Hippocampal formation (tissue), 2 donors: ENCODE results near the gene ACTA1.
A peak's percentile ranks its signal among the peaks of the same experiment; 100 is the strongest.
"Not testable (repeated sequence)": the region's sequence is repeated elsewhere in the genome, so short reads cannot be mapped to it uniquely, and the experiment has no call there.

Source experiments
- DNase-seq, 2 donors: peaks; one replicate each; lab custom pipeline; 2025; lab: John Stamatoyannopoulos, UW

The ACTA1 gene

DNA sequence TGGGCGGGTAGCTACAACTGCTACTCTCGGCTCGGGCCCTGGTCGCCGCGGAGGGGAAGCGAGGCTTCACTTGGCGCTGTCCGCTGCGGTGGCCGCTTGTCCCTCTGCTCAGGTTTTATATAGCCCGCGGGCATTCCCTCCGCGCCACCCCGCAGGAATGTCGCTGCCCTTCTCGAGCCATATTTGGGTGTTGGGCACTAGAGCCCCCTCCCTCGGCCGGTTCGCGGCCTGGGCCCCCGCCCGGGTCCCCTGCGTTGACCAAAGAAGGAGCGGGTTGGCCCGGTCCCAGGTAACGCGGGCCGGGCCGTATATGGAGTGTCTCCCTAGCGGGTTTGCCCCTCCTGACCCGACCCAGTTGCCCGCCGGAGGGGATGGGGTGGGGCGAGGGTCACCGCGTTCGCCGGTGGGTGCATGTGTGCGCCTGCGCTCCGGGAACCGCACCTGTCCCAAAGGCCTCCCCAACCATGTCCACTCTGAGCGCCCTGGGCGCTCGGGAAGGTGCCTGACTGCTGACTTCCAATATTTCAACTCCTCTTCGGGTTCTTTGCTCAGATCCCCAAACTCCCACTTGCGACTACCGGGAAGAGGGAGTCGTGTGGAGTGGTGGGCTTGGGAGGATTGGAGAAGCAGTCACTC is at the start of gene ACTA1:
ACTA1 (minus strand) TSS at position 90 of the 636 bp plus-strand sequence. CDS start 979 bp downstream, outside the sequence.
- DNase-seq, result no peak

DNA sequence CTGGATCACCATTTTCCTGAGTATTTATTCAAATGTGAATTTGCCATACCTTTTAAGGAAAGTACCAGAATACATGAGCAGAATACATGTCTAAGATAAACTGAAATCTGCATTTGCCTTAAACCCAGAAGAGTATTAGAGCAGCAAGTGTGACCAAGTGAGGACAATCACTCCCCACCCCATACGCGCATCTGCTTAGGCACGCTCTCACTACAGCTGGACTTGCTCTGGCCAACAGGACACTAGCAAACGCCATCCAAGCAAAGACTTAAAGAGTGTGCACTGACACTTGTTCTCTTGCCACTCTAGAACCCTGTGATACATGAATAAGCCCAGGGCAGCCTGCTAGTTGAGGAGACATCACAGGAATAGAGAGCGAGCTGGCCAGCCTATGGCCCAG is 48.6 kb upstream of the ACTA1 start:
- DNase-seq, result no peak

DNA sequence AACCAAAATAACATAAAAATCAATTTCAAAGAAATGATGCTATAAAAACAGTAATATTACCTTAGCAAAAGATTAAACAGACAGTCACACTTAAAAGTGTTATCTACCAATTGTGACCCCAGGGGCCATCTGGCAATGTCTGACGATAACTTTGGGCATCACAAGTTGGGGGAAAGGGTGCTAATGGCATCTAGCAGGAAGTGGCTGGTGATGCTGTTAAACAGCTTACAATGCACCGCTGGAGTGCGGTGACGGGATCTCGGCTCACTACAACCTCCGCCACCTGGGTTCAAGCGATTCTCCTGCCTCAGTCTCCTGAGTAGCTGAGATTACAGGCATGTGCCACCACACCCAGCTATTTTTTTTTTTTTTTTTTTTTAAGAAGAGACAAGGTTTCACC is 46.6 kb upstream of the ACTA1 start:
- DNase-seq, result no peak

DNA sequence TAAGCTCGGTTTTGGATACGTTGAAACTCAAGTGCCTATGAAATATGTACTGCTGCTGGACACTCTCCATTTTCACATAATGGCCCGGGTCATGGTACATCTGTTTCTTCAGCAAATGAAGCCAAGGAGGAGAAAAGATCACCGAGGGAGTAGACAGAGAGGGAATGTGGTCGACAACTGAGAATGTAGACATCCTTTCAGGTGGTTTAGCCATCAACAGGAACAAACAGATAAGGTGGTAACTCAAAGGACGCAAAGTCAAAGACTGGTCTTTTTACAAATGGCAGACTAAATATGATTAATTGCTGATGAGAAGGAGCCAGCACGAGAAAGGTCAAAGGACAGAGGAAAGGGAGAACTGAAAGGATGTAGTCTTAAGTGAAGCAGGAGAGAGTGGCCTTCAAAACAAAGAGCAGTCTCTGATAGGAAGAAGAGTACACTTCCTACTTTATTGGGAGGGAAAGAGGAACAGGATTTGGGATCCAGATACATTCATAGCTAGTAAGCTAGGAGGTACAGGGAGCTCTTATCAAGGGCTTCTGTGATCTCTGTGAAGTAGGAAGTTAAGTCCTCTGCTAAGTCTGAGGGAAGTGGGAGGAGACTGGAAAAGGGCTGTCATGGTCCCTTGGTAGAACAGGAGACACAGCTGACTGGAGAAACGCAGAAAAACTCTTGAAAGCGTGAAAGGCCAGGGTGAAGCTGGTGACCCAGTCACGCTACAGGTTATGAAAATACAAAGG is 45.9 kb upstream of the ACTA1 start:
- DNase-seq, result no peak

DNA sequence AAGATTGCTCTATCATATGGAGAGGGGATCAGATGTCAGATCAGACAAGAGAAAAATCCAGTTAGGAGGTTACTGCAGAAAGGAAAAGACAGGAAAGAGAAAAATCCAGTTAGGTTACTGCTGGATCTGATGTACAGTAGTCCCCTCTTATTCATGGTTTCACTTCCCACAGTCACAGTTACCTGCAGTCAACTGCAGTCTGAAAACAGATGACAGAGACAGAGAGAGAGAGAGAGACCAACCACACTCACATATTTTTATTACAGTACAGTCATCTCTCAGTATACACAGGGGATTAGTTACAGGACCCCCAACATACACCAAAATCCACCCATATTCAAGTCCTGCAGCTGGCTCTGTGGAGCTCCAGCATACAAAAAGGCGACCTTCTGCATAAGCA is 45.0 kb upstream of the ACTA1 start:
- DNase-seq, result no peak

DNA sequence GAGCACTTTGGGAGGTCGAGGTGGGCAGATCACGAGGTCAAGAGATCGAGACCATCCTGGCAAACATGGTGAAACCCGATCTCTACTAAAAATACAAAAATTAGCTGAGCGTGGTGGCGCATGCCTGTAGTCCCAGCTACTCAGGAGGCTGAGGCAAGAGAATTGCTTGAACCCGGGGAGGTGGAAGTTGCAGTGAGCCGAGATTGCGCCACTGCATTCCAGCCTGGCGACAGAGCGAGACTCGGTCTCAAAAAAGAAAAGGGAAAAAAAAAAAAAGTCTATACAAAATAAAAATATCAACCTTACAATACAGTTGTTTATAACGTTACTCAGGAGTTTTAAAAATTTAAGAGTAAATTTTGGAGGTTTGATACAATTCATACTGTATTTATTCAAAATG is 42.0 kb upstream of the ACTA1 start:
- not testable (repeated sequence) for DNase-seq

DNA sequence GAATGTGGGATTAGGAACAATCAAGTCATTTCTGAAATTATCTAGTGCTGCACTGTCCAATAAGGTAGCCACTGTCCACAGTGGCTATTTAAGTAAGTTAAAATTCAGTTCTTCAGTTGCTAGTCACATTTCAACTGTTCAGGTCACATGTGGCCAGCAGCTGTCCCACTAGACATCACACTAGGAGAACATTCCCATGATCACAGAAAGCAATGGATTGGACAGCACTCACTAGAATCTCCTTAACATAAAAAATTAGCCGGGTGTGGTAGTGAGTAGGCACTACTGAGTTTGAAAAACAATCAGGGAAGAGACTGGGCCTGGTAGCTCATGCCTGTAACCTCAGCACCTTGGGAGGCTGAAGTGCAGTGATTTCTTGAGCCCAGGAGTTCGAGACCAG is 40.6 kb upstream of the ACTA1 start:
- no peak for DNase-seq

DNA sequence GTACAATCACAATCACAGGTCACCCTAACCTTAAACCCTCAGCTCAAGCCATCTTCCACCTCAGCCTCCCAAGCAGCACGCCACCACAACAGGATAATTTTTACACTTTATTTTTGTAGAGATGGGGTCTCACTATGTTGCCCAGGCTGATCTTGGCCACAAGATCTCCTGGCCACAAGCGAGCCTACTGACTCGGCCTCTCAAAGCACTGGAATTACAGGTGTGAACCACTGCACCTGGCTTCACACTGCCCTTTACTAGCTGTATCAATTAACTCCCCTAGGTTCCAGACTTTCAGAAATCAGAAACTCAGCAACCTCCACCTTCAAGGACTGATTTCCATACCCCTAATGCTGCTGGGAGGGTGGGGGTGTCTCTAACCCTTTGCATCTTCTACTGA is 37.3 kb upstream of the ACTA1 start:
- DNase-seq, result no peak

- no peak for DNase-seq
Measured at GRCh38 chr1:229470406-229471043, 36.6 kb upstream of the ACTA1 start.

DNA sequence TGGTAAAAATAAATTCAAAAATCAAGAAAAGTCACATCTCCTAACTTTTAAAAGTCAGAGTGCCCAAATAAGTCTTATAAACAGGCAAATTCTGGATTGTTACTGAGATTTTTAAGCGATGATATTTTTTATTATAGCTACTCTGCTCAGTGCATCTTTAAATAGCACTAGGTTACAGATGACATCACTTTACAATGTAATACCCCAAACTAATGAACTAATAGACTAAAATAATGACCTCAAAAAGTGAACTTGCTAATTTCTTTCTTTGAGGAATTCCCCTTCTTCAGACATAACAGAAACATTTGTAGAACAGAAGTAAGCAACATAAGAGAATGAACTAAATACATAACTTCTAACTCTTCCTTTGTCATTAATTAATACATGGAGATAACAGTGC is 33.0 kb upstream of the ACTA1 start:
- no peak for DNase-seq

GRCh38 chr1:229464672-229465071 is 30.8 kb upstream of the ACTA1 start:
- DNase-seq, result no peak

DNA sequence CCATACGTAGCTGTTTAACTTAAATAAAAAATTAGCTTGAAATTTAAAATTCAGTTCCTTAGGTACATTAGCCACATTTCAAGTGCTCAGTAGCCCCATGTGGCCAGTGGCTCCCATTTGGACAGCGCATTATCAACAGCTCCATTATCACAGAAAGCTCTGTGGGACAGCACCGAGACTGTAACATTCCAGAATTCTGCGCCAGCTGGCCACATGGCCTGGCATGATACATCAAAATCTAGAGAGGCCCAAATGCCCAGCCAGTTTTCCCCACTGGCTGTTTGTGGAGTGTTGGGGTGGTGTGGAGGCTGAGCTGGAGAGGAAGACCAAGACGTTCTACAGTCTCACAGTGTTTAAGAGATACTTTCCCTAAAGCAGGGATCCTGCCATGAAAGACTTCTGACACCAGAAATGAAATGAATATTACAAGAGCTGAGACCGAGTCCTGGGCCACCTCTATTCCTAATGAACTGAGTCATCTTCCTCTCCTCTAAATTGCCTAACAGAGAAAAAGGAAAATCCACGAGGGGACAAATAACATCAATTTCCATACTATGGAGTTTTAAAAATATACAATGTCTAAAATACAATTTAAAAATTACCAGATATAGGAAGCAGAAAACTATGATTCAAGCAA is 27.3 kb upstream of the ACTA1 start:
- peak in 1 of 2 donors; percentile 22 for DNase-seq

GRCh38 chr1:229459815-229460214 is 25.9 kb upstream of the ACTA1 start:
- no peak for DNase-seq

GRCh38 chr1:229457436-229457835 is 23.5 kb upstream of the ACTA1 start:
- DNase-seq, result no peak

GRCh38 chr1:229456016-229456415 is 22.1 kb upstream of the ACTA1 start:
- no peak for DNase-seq

- DNase-seq, result no peak
Measured at GRCh38 chr1:229454056-229454455, 20.2 kb upstream of the ACTA1 start.

- DNase-seq, result peak in 1 of 2 donors; percentile 9
Measured at GRCh38 chr1:229452956-229453801, 19.3 kb upstream of the ACTA1 start.

GRCh38 chr1:229448845-229449244 is 15.0 kb upstream of the ACTA1 start:
- DNase-seq, result no peak

DNA sequence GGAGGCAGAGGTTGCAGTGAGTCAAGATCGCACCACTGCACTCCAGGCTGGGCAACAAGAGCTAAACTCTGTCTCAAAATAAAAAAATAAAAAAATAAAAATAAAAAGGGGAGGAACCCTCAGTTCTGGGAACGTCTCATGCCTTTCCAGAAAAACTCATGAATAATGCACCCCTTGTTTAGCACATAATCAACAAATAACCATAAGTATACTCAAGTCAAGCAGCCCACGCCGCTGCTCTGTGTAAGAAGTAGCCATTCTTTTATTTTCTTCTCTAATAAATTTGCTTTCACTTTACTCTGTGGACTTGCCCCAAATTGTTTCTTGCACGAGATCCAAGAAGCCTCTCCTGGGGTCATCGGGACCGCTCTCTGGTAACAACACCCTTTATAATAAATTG is 14.5 kb upstream of the ACTA1 start:
- DNase-seq, result no peak

GRCh38 chr1:229447809-229448252 is 13.9 kb upstream of the ACTA1 start:
- DNase-seq, result no peak

- no peak for DNase-seq
Measured at GRCh38 chr1:229445828-229446227, 11.9 kb upstream of the ACTA1 start.
